ENCODE results near the gene LRP2.
"Not testable (repeated sequence)": the region's sequence is repeated elsewhere in the genome, so short reads cannot be mapped to it uniquely, and the experiment has no call there.

LRP2 gene

GRCh38 chr2:169172151-169172735 lies 190.1 kb downstream of the LRP2 start:
- no peak for DNase-seq

- no peak for DNase-seq
Measured at GRCh38 chr2:169165791-169166190, 196.5 kb downstream of the LRP2 start.

DNA sequence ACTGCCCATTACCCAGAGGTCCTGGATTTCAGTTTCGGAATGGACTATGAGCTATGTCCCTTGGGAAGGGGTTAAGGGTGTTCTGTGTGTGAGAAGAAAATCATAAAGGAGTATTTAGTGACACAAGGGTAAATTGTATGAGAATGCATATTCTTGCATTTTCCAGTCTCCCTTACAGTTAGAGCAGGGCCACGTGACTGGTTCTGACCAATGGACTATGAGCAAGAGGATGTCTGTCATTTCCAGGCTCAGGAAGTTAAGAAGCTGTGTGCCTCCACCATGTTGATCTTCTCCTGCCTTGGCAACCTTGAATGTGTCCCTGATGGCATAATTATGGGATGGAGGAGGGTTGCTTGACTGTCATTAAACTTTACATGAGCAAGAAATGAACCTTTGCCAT lies 198.0 kb downstream of the LRP2 start:
- DNase-seq: no peak

DNA sequence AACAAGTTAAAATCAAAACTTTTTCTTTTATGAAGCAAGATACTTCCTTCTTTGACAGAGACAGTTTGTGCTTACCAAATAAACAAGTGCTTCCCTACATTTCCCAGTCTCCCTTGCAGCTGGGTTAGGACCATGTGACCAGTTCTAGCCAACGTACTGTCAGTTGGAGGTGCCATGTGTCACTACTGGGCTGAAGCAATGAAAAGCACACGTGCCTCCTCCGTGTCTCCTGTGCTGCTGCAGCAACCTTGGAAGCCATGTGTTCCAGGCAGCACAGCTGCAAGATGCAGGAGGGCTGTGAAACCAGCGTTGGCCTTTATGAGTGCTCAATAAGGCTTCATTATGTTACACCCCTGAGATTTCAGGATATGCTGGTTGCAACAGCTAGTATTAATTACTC lies 199.7 kb downstream of the LRP2 start:
- DNase-seq: no peak

DNA sequence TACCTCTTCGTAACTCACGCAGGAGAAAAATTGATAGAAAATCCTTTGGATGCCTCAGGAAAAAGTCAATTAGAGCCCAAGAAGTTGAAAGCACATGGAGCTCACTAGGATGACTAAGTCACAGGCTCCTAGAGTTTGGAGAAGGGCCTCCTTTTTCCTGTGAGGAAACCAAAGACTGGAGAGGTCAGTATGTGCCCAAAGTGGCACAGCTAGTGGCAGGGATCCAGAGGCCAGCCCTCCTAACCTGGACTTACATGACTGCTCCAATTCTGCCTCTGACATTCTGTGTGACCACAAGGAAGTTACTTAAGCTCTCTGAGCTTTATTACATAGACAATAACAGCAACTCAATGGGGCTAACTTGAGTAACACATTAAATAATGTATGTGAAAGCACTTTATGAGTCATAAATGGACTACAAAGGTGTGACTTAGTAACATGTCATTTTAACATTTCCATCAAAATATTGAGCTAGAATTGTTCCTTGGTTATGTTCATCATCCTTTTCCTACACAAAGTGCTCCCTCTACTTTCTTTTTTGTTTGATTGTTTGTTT lies 201.3 kb downstream of the LRP2 start:
- no peak for DNase-seq

- DNase-seq: no peak
Measured at GRCh38 chr2:169159686-169160085, 202.6 kb downstream of the LRP2 start.

- DNase-seq: no peak
Measured at GRCh38 chr2:169158874-169159273, 203.5 kb downstream of the LRP2 start.

DNA sequence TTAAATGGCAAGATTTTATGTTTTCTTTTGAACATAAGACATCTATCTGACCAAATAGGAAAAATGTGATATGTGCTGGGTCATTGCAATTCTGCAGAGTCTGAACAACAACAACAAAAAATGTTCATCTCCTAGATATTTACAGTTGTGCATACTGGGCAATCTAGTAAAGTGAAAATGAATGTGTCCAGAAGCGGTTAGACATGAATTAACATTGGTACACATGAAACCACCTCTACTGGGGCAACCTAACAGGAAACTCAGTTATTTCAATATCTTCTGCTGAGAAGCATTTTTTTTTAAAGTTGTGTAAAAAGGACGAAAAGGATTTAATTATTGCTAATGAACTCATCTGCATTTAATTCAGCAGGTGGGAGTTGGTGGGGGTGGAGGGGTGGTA lies 216.1 kb downstream of the LRP2 start:
- no peak for DNase-seq

DNA sequence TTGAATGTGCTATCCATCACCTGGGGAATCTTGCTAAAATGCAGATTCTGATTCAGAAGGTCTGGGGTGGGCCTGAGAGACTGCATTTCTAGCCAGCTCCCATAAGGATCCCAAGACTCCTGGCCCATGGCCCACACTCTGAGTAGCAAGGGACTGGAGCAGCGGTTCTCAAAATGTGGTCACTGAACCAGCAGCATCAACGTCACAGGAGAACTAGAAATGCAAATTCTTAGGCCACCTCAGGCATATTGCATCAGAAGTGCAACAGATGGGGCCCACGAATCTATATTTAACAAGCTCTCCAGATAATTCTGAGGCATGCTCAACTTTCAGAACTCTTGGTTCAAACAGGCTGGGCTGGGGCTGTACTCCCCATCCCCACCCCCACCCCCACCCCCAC lies 218.3 kb downstream of the LRP2 start:
- no peak for DNase-seq

DNA sequence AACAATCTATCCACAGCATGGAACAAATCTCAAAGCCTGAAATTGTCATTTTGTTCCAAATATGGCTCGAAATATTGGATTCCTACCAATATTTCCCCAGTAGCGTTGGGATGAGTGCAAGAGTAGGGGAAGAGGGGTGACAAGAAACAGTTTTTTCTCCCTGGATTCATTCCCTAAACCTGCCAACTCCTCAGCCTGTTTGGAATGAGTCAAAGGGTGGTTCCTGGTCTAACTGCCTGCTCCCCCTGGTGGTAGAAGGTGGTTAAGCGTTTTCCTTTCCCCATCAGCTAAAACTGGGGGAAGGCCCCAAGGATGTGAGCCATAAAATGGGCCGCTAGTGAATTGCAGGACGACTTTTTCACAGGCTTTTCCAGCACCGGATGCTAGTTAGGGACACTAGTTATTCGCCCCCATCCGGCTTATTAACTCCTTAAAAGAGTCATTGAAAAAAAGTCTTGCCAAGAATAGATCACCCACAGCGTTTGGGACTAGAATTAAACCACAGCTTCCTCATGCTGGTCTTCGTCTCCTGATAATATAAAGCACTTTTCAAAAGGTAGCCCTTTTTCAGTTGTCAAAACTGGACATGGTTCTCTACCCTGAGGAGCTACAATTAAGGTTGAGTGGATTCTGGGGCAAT lies 220.5 kb downstream of the LRP2 start:
- peak; percentile 11 to 42 for DNase-seq

DNA sequence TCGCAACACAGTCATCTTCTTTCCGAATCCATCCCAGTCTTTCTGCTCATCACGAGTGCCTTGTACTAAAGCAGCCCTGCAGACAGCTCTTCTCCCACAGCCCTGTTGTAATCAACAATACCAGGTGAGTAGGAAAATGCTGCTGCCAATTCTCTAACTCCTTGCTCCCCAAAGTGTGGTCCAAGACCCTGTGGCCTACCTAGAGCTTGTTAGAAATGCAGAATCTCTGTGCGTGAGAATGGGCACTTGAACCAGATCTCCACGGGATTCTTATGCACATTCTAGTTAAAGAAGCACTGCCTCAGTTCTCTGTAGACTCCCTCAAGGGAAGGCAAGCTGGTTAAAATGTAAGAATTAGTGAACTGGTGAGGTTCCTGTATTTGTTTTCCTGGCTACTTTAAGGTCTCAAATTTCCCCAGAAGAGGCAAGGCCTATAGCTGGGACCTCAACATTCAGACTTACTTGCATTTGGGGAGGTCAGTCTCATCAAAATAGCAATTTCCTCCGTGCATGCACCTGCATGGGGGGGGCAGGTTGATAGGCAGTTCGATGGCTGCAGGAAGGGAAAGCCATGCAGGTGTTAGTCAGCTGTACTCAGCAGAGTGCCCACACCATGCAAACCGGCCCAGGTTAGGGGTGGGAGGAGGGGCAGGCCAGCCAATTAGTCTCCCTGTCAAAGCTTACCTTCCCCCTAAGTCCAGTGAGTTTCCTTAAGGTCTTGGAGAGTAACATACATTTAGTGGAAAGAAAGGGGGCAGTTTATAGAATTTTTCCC lies 222.2 kb downstream of the LRP2 start:
- DNase-seq: no peak

DNA sequence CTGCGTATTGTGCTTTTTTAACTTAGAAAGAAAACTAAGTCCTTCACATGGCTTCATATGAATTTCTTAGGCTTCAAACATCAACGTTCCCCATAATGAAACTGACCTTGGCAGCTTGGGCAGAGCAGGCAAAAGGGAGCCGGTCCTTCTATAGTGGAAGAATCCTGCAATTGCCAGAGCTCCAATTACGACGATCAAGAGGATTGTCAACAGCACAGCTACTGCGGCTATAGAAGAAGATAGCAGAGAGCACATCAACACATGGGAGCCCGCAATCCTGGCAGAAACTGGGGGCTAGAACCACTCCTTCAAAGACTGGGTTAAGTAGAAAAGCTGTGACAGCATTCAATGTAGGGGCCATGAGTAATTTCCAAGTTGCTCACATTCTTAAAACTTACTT lies 223.2 kb downstream of the LRP2 start:
- no peak for DNase-seq

- no peak for DNase-seq
Measured at GRCh38 chr2:169137924-169138323, 224.4 kb downstream of the LRP2 start.

- no peak for DNase-seq
Measured at GRCh38 chr2:169136885-169137534, 225.3 kb downstream of the LRP2 start.

DNA sequence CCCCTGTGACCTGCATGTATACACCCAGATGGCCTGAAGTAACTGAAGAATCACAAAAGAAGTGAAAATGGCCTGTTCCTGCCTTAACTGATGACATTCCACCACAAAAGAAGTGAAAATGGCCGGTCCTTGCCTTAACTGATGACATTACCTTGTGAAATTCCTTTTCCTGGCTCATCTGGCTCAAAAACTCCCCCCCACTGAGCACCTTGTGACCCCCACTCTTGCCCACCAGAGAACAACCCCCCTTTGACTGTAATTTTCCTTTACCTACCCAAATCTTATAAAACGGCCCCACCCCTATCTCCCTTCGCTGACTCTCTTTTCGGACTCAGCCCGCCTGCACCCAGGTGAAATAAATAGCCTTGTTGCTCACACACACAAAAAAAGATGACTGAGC lies 225.9 kb downstream of the LRP2 start:
- DNase-seq: not testable (repeated sequence)

- DNase-seq: not testable (repeated sequence)
Measured at GRCh38 chr2:169134272-169134671, 228.1 kb downstream of the LRP2 start.

- peak in 1 of 2 experiments; percentile 11 for DNase-seq
Measured at GRCh38 chr2:169131587-169132512, 230.5 kb downstream of the LRP2 start.

DNA sequence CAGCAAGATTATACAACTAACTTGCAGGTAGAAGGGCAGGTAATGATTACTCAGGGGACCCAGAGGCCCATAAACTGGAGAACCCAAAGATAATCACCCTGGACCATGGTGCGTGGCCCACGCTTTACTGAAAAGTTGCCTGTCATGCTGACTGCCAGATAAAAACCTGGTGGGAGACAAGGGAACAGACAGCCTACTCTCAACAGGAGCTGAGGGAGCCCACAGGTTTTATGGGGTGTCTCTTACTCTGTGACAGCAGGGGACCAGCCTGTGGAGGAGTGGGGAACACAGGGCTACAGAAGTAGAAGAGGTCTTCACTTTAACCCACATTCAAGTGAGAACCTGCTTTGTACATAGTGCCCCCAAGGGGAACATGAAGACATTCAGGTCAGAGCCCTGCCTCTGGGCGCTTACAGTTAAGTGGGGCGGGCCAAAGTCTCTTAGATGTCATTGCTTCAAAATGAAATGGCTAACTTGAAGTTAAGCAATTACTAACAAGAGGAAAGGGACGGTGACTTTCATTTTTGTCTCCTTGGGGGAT lies 232.6 kb downstream of the LRP2 start:
- DNase-seq: no peak

- no peak for DNase-seq
Measured at GRCh38 chr2:169119851-169120250, 242.5 kb downstream of the LRP2 start.

GRCh38 chr2:169119123-169119760 lies 243.1 kb downstream of the LRP2 start:
- DNase-seq: no peak

- no peak for DNase-seq
Measured at GRCh38 chr2:169118060-169118459, 244.3 kb downstream of the LRP2 start.
